Body of pancreas (tissue), 4 donors: ENCODE data around the gene CYP2W1.

ENCODE experiments used
- POLR2A ChIP-seq, 3 donors: fragments of 450-650 bp; IDR thresholded peaks; one replicate each; pipeline ENCODE4 v1.6.1; 2016; ENCODE audit warnings: antibody characterized with exemption in 3 of 3, mild to moderate bottlenecking in 2 of 3
- TF ChIP-seq, protein P1 (sequence below), 7 experiments: fragments of 450-650 bp in 4 of 7; fragments of 200-600 bp in 3 of 7; sonication (generic) in 3 of 7; IDR thresholded peaks; one replicate each; pipeline ENCODE4 v1.5.1; 2016 to 2019; ENCODE audit warnings: antibody characterized with exemption in 7 of 7

DNA sequence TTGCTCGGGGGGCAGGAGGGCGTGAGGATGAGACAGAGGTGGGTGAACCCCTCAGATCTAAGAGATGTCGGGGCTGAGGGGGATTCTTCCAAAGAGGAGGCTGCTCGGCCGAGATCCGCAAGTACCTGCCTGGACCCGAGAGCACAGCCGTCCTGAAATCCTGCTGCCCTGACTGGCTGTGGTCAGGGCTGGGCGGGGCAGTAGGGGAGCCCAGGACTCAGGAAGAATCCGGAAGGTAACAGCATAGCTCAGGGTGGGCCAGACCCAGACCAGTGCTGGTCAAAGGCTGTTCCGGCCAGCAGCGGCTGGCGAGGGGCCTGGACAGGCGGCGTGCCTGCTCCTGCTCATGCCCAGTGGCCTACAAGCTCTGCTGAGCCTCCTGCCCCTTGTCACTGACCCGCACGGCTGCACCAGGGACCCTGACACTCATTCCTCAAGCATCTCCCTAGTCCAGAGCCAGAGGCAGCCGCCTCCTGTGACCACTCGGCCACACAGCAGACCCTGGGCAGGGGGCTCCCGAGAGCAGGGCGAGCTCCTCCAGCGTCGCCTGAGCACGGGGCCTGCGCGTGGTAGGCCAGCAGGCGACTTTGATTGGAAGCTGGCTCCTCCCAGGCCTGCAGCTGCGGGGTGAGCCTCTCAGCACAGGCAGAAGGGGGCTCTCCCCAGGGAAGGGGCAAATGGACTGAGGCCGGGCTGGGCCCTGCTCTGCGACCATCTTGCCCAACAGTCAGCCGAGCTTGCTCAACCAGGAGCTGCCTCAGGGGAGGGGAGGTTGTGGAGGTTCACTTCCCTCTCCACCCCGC is 25.4 kb upstream of the CYP2W1 start:
- TF ChIP-seq, protein P1, sequence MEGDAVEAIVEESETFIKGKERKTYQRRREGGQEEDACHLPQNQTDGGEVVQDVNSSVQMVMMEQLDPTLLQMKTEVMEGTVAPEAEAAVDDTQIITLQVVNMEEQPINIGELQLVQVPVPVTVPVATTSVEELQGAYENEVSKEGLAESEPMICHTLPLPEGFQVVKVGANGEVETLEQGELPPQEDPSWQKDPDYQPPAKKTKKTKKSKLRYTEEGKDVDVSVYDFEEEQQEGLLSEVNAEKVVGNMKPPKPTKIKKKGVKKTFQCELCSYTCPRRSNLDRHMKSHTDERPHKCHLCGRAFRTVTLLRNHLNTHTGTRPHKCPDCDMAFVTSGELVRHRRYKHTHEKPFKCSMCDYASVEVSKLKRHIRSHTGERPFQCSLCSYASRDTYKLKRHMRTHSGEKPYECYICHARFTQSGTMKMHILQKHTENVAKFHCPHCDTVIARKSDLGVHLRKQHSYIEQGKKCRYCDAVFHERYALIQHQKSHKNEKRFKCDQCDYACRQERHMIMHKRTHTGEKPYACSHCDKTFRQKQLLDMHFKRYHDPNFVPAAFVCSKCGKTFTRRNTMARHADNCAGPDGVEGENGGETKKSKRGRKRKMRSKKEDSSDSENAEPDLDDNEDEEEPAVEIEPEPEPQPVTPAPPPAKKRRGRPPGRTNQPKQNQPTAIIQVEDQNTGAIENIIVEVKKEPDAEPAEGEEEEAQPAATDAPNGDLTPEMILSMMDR (IDR thresholded peaks at IDR 0.05): no peak
- TF ChIP-seq POLR2A (IDR thresholded peaks at IDR 0.05): no peak
